Left lobe of liver (tissue), 2 donors: Measurements from ENCODE around the gene RC3H2. TPM values are rescaled to one million over a fixed set of nuclear protein-coding genes. Genes with fewer than 3 reads are reported as not detected.
"Not testable (repeated sequence)": the region's sequence is repeated elsewhere in the genome, so short reads cannot be mapped to it uniquely, and the experiment has no call there.

Source experiments
- ATAC-seq: fragments of 200-7000 bp; cut with Tn5 transposase; one replicate; pipeline ENCODE4 v1.9.1; 2020; ENCODE audit warnings: mild to moderate bottlenecking, moderate library complexity
- DNase-seq: peaks from one replicate; pipeline ENCODE4 v3.0.0-alpha.2; 2020; ENCODE audit warnings: low spot score
- total RNA-seq: library from RNA; stranded (reverse); gene quantifications from one replicate; pipeline ENCODE4 v1.2.1, GENCODE V29; 2021
- donor health status: DM: no; HTN: no; CAD: no; lungs with moderate emphysema.
- donor health status: DM: no; HTN: yes; CAD: no.

The RC3H2 gene
- total RNA-seq, 1 donor from 2014 or later = 15.1 TPM

GRCh38 chr9:122929796-122930354, 24.7 kb upstream of the RC3H2 start:
- DNase-seq (no peak), ATAC-seq (no peak)

- DNase-seq = no peak
- no peak for ATAC-seq
These were observed 18.8 kb upstream of the RC3H2 start for GRCh38 chr9:122923947-122924346.

GRCh38 chr9:122922713-122923112, 17.6 kb upstream of the RC3H2 start:
- DNase-seq = no peak
- no peak for ATAC-seq

GRCh38 chr9:122918310-122918709, 13.2 kb upstream of the RC3H2 start:
- no peak for ATAC-seq

GRCh38 chr9:122912964-122913673, 8.0 kb upstream of the RC3H2 start, which contains the start of gene ZBTB6:
Gene ZBTB6 (minus strand): TSS chr9:122913323. CDS start chr9:122912072, 1,251 bp downstream.
- peak; percentile 80 for DNase-seq
- peak; percentile 100 for ATAC-seq

More at GRCh38 chr9:122918310-122918709, 13.2 kb upstream of the RC3H2 start:
- no peak for DNase-seq

- ATAC-seq (no peak), DNase-seq (no peak)
These were observed 7.5 kb upstream of the RC3H2 start for GRCh38 chr9:122912671-122912963.

GRCh38 chr9:122906122-122906521, 963 bp upstream of the RC3H2 start:
- not testable (repeated sequence) for ATAC-seq

GRCh38 chr9:122904466-122904822, 715 bp downstream of the RC3H2 start:
- peak; percentile 52 for DNase-seq
- peak; percentile 62 for ATAC-seq

More at GRCh38 chr9:122906122-122906521, 963 bp upstream of the RC3H2 start:
- not testable (repeated sequence) for DNase-seq

- DNase-seq (no peak), ATAC-seq (no peak)
These were observed 4.4 kb downstream of the RC3H2 start for GRCh38 chr9:122900791-122901190.

- DNase-seq (no peak), ATAC-seq (no peak)
These were observed 7.2 kb downstream of the RC3H2 start for GRCh38 chr9:122897969-122898368.

- ATAC-seq (no peak), DNase-seq (no peak)
These were observed 16.7 kb downstream of the RC3H2 start for GRCh38 chr9:122888480-122888879.

GRCh38 chr9:122883125-122883524, 22.0 kb downstream of the RC3H2 start:
- DNase-seq = no peak
- no peak for ATAC-seq

- no peak for DNase-seq
- ATAC-seq = no peak
These were observed 25.7 kb downstream of the RC3H2 start for GRCh38 chr9:122879443-122879842.

GRCh38 chr9:122875523-122875922, 29.6 kb downstream of the RC3H2 start:
- DNase-seq (no peak), ATAC-seq (no peak)

GRCh38 chr9:122867276-122867675, 37.9 kb downstream of the RC3H2 start:
- ATAC-seq, DNase-seq: not testable (repeated sequence)

- ATAC-seq (no peak), DNase-seq (no peak)
These were observed 39.1 kb downstream of the RC3H2 start for GRCh38 chr9:122866079-122866478.

- ATAC-seq (no peak), DNase-seq (no peak)
These were observed 39.9 kb downstream of the RC3H2 start for GRCh38 chr9:122865300-122865699.

GRCh38 chr9:122863407-122863806, 41.8 kb downstream of the RC3H2 start:
- DNase-seq (no peak), ATAC-seq (no peak)

GRCh38 chr9:122860319-122861142, 44.6 kb downstream of the RC3H2 start:
- no peak for ATAC-seq
- no peak for DNase-seq

GRCh38 chr9:122857815-122858214, 47.3 kb downstream of the RC3H2 start:
- DNase-seq (no peak), ATAC-seq (no peak)

GRCh38 chr9:122852085-122852786, 52.9 kb downstream of the RC3H2 start:
- DNase-seq = not testable (repeated sequence)

More at GRCh38 chr9:122852085-122852786, 52.9 kb downstream of the RC3H2 start:
- not testable (repeated sequence) for ATAC-seq
